Nephron (organoid): ENCODE measurements around the gene CD70.
"Not testable (repeated sequence)": the region's sequence is repeated elsewhere in the genome, so short reads cannot be mapped to it uniquely, and the experiment has no call there.

Experiments used
- H3K27ac Mint-ChIP-seq, 3 experiments: 2 replicates each; pipeline ENCODE4 v1.8.0; 2020; ENCODE audit warnings: mixed read lengths in 3 of 3, mild to moderate bottlenecking in 2 of 3, moderate library complexity in 1 of 3
- H3K27me3 Mint-ChIP-seq: 2 replicates; pipeline ENCODE4 v1.8.0; 2021; ENCODE audit warnings: low read depth, mild to moderate bottlenecking, moderate library complexity, mixed read lengths
- H3K36me3 Mint-ChIP-seq: 2 replicates; pipeline ENCODE4 v1.8.0; 2020; ENCODE audit warnings: low read depth, mixed read lengths
- H3K4me1 Mint-ChIP-seq: 2 replicates; pipeline ENCODE4 v1.8.0; 2020; ENCODE audit warnings: mixed read lengths
- H3K4me3 Mint-ChIP-seq, 3 experiments: 2 replicates each; pipeline ENCODE4 v1.8.0; 2020; ENCODE audit warnings: mild to moderate bottlenecking in 3 of 3, mixed read lengths in 3 of 3, moderate library complexity in 2 of 3
- H3K9me3 Mint-ChIP-seq: 2 replicates; pipeline ENCODE4 v1.8.0; 2020; ENCODE audit warnings: mixed read lengths
- CTCF ChIP-seq, 3 experiments: fragments of 200-600 bp; sonication (generic); IDR thresholded peaks; one replicate each; pipeline ENCODE4 v1.5.0; 2021; ENCODE audit warnings: antibody characterized with exemption in 3 of 3; ENCODE audit not compliant: unreplicated experiment in 3 of 3

The CD70 gene

GRCh38 chr19:6590827-6591319 lies at the start of gene CD70:
Gene CD70 (minus strand): TSS chr19:6591150. CDS start chr19:6591002, 148 bp downstream.
- peaks cover 85% of the 10 kb centered on the region for H3K27me3 Mint-ChIP-seq

GRCh38 chr19:6640333-6640732 lies 49.4 kb upstream of the CD70 start:
- H3K4me1 Mint-ChIP-seq, H3K4me3 Mint-ChIP-seq, H3K36me3 Mint-ChIP-seq, H3K9me3 Mint-ChIP-seq, H3K27ac Mint-ChIP-seq: not testable (repeated sequence)
- H3K27me3 Mint-ChIP-seq, result peaks cover 12% of the 10 kb centered on the region

More at GRCh38 chr19:6590827-6591319, at the start of gene CD70:
- Mint-ChIP-seq H3K9me3 (peaks cover 2% of the 10 kb centered on the region), H3K4me3 (peak within 1 kb of the TSS in 2 of 3 experiments; percentile 1 to 40), H3K27ac (no peak within 1 kb of the TSS), H3K4me1 (peaks cover 12% of the 10 kb centered on the region), H3K36me3 (no peaks in the 10 kb centered on the region)
- no peak for TF ChIP-seq CTCF (IDR thresholded peaks at IDR 0.05; ENCODE audit: unreplicated experiment in 3 of 3)

- Mint-ChIP-seq H3K36me3 (no peaks in the 10 kb centered on the region), H3K27me3 (peaks cover 12% of the 10 kb centered on the region), H3K4me1 (no peaks in the 10 kb centered on the region), H3K27ac (no peak overlapping the region), H3K4me3 (no peak overlapping the region), H3K9me3 (peaks cover 5% of the 10 kb centered on the region)
- TF ChIP-seq CTCF (IDR thresholded peaks at IDR 0.05; ENCODE audit: unreplicated experiment in 3 of 3), result no peak
Measured at GRCh38 chr19:6639439-6639838, 48.5 kb upstream of the CD70 start.

GRCh38 chr19:6633456-6633813 lies 42.5 kb upstream of the CD70 start:
- H3K27me3 Mint-ChIP-seq, H3K27ac Mint-ChIP-seq, H3K36me3 Mint-ChIP-seq, H3K9me3 Mint-ChIP-seq, H3K4me1 Mint-ChIP-seq, H3K4me3 Mint-ChIP-seq: not testable (repeated sequence)

- H3K9me3 Mint-ChIP-seq, H3K27ac Mint-ChIP-seq, H3K36me3 Mint-ChIP-seq, H3K4me3 Mint-ChIP-seq, H3K27me3 Mint-ChIP-seq, H3K4me1 Mint-ChIP-seq: not testable (repeated sequence)
- peak; percentile 52 to 59 (median 55) for TF ChIP-seq CTCF (IDR thresholded peaks at IDR 0.05; ENCODE audit: unreplicated experiment in 3 of 3)
Measured at GRCh38 chr19:6632747-6633455, 42.0 kb upstream of the CD70 start.

- Mint-ChIP-seq H3K27me3 (peaks cover 3% of the 10 kb centered on the region), H3K36me3 (no peaks in the 10 kb centered on the region), H3K4me3 (no peak overlapping the region), H3K9me3 (peaks cover 13% of the 10 kb centered on the region), H3K27ac (no peak overlapping the region), H3K4me1 (no peaks in the 10 kb centered on the region)
- peak; percentile 82 to 91 (median 83) for TF ChIP-seq CTCF (IDR thresholded peaks at IDR 0.05; ENCODE audit: unreplicated experiment in 3 of 3)
Measured at GRCh38 chr19:6632002-6632621, 41.2 kb upstream of the CD70 start.

GRCh38 chr19:6626764-6627163 lies 35.8 kb upstream of the CD70 start:
- H3K27ac Mint-ChIP-seq, result no peak overlapping the region
- H3K4me1 Mint-ChIP-seq, result no peaks in the 10 kb centered on the region
- TF ChIP-seq CTCF (IDR thresholded peaks at IDR 0.05; ENCODE audit: unreplicated experiment in 3 of 3), result no peak
- peaks cover 17% of the 10 kb centered on the region for H3K9me3 Mint-ChIP-seq
- H3K36me3 Mint-ChIP-seq, result no peaks in the 10 kb centered on the region
- no peak overlapping the region for H3K4me3 Mint-ChIP-seq
- H3K27me3 Mint-ChIP-seq, result peaks cover 3% of the 10 kb centered on the region
